ENCODE results near the gene PIGC.

The PIGC gene

GRCh38 chr1:172477216-172477615 lies 33.3 kb upstream of the PIGC start:
- DNase-seq (ENCODE audit: low read depth) = no peak
- no peak for TF ChIP-seq CTCF (conservative IDR thresholded peaks at IDR 0.05; ENCODE audit: control insufficient read depth, insufficient read depth, low read depth, low read length)

DNA sequence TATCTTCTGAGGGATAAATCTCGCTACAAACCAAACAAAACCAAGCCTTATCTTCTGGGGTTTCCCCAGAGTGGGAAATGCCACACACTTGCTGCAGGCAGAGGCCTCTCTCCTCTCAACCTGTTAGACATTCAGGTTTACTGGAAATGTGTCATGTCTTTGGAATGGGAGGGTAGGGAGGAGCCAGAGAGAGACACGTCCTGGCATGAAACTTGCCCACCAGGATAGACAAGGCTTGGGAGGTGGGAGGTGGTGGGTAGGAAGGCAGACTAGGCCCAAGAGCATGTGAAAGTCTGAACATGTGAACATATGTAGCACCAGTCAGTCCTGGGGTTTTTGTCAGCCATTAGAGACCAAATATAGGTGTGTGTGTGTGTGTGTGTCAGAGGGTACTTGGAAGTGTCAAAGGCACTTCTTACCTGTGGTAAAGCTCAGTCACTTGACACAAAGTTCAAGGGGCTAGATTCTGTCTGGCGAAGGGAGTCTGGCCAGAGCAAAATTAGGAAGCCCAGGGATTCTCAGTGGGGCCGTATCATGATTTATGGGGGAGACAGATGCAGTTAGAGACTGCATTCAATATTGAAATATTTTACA lies 32.4 kb upstream of the PIGC start:
- H3K4me3 ChIP-seq (ENCODE audit: control insufficient read depth, low read depth, low read length) = no peak overlapping the region
- DNase-seq (ENCODE audit: low read depth) = no peak
- no peak for TF ChIP-seq CTCF (conservative IDR thresholded peaks at IDR 0.05; ENCODE audit: control insufficient read depth, insufficient read depth, low read depth, low read length)

More at GRCh38 chr1:172477216-172477615, 33.3 kb upstream of the PIGC start:
- no peak overlapping the region for H3K4me3 ChIP-seq (ENCODE audit: control insufficient read depth, low read depth, low read length)

DNA sequence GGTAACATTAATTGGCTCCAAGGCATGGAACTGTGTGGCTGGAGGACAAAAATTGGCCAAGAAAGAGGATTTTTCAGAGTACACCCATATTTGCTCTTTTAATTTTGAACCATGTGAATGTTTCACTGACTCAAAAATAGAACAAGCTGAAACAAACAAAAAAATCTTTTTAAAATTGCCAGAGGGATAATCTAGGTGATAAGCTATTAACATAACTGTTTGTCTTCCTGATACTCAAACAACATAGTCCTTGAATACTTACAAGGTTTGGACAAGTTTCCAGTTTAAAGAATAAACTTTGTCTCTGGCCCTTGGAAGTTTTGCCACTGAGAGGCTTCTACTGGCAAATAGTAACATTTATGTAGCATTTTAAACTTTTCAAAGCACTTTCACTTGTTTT lies 30.0 kb upstream of the PIGC start:
- no peak for DNase-seq (ENCODE audit: low read depth)
- no peak for TF ChIP-seq CTCF (conservative IDR thresholded peaks at IDR 0.05; ENCODE audit: control insufficient read depth, insufficient read depth, low read depth, low read length)
- no peak overlapping the region for H3K4me3 ChIP-seq (ENCODE audit: control insufficient read depth, low read depth, low read length)

- no peak for DNase-seq (ENCODE audit: low read depth)
- no peak for TF ChIP-seq CTCF (conservative IDR thresholded peaks at IDR 0.05; ENCODE audit: control insufficient read depth, insufficient read depth, low read depth, low read length)
- no peak overlapping the region for H3K4me3 ChIP-seq (ENCODE audit: control insufficient read depth, low read depth, low read length)
These were observed 29.4 kb upstream of the PIGC start for GRCh38 chr1:172473302-172473701.

DNA sequence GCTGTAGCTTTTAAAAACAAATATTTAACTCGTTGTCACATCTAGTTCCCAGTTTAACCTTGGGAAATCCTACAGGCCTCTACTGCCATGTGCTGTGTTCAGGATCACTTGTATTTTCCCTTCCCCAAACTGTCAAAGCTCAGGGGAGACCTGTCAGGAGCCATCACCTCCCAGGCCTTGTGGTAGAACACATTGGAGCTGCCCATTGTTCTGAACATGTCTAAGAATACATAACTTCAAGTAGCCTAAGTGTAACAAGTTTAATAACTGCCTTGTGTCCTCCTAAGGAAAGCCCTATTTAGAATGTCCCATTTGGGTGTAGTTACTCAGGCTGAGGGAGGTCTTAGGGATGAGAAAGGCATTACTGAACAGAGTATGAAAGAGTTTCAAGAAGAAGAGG lies 28.6 kb upstream of the PIGC start:
- DNase-seq (ENCODE audit: low read depth) = no peak
- H3K4me3 ChIP-seq (ENCODE audit: control insufficient read depth, low read depth, low read length) = no peak overlapping the region
- TF ChIP-seq CTCF (conservative IDR thresholded peaks at IDR 0.05; ENCODE audit: control insufficient read depth, insufficient read depth, low read depth, low read length) = no peak

- DNase-seq (ENCODE audit: low read depth) = no peak
These were observed 27.8 kb upstream of the PIGC start for GRCh38 chr1:172471666-172472065.

More at GRCh38 chr1:172471666-172472065, 27.8 kb upstream of the PIGC start:
- no peak overlapping the region for H3K4me3 ChIP-seq (ENCODE audit: control insufficient read depth, low read depth, low read length)
- no peak for TF ChIP-seq CTCF (conservative IDR thresholded peaks at IDR 0.05; ENCODE audit: control insufficient read depth, insufficient read depth, low read depth, low read length)

Data from fibroblast of mammary gland (primary cell).